ENCODE data around the gene FGFR2.

FGFR2 gene

DNA sequence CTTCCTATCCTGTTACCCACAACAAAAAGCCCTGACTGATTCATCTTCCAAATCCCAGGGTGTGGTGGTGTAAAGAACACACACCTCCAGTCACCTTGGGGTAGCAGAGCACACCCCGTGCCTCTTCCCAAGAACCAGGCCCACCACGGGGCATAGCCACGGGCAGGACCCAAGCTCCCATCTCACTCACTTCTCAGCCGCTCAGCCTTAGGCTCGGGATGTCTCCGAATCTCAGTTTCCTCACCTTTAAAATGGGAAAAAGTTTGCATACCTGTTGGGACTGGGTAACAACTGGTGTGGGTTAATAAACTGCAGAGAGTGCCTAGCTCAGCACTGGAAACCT lies 139.0 kb downstream of the FGFR2 start:
- TF ChIP-seq, protein P1, sequence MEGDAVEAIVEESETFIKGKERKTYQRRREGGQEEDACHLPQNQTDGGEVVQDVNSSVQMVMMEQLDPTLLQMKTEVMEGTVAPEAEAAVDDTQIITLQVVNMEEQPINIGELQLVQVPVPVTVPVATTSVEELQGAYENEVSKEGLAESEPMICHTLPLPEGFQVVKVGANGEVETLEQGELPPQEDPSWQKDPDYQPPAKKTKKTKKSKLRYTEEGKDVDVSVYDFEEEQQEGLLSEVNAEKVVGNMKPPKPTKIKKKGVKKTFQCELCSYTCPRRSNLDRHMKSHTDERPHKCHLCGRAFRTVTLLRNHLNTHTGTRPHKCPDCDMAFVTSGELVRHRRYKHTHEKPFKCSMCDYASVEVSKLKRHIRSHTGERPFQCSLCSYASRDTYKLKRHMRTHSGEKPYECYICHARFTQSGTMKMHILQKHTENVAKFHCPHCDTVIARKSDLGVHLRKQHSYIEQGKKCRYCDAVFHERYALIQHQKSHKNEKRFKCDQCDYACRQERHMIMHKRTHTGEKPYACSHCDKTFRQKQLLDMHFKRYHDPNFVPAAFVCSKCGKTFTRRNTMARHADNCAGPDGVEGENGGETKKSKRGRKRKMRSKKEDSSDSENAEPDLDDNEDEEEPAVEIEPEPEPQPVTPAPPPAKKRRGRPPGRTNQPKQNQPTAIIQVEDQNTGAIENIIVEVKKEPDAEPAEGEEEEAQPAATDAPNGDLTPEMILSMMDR (IDR thresholded peaks at IDR 0.05; ENCODE audit: low read depth, low read length) = no peak
- H3K4me3 ChIP-seq (ENCODE audit: low read depth, low read length) = no peak overlapping the region

DNA sequence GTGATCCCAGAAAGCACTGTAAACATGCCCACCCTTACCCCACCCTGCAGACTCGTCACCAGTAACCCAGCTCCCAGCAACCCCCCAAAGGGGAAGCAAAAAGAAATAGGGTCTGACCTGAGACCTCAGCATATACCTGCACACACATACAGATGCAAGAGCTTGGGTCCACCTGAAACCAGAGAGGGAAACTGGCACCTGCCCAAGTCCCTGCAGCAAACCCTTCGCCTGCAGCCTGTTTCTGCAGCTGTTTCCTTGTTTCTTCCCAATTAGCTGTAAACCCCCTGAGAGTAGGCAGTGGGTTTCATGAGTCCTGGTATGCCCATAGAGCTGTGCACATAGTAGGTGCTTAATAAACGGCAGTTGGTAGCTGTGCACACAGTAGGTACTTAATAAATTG lies 140.5 kb downstream of the FGFR2 start:
- TF ChIP-seq, protein P1 (IDR thresholded peaks at IDR 0.05; ENCODE audit: low read depth, low read length) = no peak

DNA sequence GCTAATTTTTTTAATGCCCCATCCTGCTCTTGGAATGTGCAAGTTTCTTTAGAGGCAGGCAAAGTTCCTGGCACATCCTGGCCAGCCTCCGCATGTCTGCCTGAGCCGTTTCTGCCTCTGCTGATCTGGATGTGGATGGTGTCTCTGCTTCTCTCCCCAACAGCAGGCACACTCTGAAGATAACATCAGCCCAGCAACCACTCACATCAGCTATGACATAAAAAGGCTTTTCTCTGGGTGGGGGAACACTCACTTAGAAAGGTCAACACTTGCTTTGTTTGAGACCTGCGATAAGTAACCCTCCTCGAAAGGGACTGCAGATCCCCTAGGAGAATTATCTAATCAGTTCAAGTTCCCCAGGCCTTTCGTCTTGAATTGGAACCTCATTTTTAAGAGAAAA lies 142.9 kb downstream of the FGFR2 start:
- no peak overlapping the region for H3K4me3 ChIP-seq (ENCODE audit: low read depth, low read length)
- TF ChIP-seq, protein P1 (IDR thresholded peaks at IDR 0.05; ENCODE audit: low read depth, low read length) = no peak

More for the DNA sequence above, 140.5 kb downstream of the FGFR2 start:
- H3K4me3 ChIP-seq (ENCODE audit: low read depth, low read length) = no peak overlapping the region

DNA sequence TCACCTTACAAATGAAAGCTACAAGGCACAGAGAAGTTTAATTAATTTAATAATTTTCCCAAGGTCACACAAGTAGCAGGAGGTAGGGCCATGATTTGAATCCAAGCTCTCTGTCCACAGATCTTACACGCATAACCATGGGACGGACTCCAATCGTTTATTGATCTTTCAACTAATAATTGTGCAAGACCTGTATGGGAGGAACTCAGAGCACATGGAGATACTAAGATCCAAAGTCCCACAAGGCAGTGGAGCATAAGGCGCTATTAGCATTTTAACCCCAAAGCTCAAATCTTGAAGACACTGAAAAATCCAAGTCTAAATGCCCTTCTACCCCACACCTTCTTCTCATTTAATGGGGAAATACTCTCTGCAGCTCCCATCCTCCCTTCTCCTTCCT lies 143.5 kb downstream of the FGFR2 start:
- TF ChIP-seq, protein P1 (IDR thresholded peaks at IDR 0.05; ENCODE audit: low read depth, low read length) = no peak
- no peak overlapping the region for H3K4me3 ChIP-seq (ENCODE audit: low read depth, low read length)

DNA sequence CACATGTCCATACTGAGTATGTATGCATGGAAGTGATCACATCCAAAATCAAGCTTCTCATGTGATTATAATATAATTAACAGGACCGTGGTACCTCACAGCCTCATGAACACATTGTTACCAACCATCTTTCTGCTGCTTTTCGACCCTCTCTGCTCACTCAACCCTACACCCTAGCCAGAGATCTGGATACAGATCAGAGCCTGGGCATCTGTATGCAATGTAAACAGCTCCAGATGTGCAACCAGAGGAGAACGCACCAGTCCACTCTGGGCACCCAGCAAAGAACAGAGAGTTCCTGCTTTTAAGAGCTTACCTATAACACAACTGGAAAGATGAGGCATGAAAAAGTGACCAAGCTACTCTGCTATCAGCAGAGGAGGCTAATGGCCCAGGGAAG lies 145.1 kb downstream of the FGFR2 start:
- H3K4me3 ChIP-seq (ENCODE audit: low read depth, low read length) = no peak overlapping the region
- TF ChIP-seq, protein P1 (IDR thresholded peaks at IDR 0.05; ENCODE audit: low read depth, low read length) = no peak

DNA sequence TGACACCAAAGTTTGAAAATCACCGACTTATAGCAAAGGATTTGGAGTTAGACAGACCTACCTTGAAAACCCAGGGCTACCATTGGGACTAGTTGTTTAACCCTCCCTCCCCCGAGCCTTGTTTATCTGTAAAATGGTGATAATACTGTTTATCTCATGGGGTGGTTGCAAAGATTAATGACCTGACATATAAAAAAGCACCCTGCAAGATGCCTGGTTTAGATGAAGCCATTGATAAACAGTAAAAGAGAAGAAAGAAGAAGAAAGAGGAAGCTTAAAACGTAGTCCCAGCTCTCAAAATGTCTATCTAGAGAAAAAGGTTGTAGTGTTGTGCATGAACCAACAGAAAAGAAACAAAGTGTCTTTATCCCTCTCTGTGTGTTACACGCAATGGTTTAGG lies 145.7 kb downstream of the FGFR2 start:
- TF ChIP-seq, protein P1 (IDR thresholded peaks at IDR 0.05; ENCODE audit: low read depth, low read length) = no peak

DNA sequence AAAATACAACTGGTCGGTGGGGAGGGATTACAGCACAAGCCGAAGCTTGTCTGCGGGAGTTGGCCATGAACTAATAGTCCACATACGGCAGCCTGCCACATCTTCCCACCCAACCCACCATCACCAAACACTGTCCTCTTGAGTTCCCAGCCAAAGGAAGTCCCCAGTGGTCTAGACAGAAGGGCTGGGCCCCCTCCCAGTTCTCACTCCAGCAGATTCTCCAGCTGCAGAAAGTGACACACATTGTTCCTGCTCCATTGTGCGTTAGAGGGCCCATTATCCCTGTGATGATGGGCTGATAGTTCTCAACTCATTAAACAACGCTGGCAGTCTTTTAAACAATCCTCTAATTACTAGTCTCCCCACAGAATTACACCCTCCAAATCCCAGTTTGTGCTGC lies 148.0 kb downstream of the FGFR2 start:
- H3K4me3 ChIP-seq (ENCODE audit: low read depth, low read length) = no peak overlapping the region
- TF ChIP-seq, protein P1 (IDR thresholded peaks at IDR 0.05; ENCODE audit: low read depth, low read length) = no peak

More for the DNA sequence above, 145.7 kb downstream of the FGFR2 start:
- no peak overlapping the region for H3K4me3 ChIP-seq (ENCODE audit: low read depth, low read length)
